HG03439 (cell line): Measurements from ENCODE around the gene MAST1.
"Not testable (repeated sequence)": the region's sequence is repeated elsewhere in the genome, so short reads cannot be mapped to it uniquely, and the experiment has no call there.

Experiments used
- ATAC-seq: cut with Tn5 transposase; IDR thresholded peaks from one replicate; pipeline ENCODE4 v1.9.1; 2021; ENCODE audit warnings: mild to moderate bottlenecking, moderate library complexity; ENCODE audit not compliant: unreplicated experiment

The MAST1 gene

GRCh38 chr19:12888006-12888603 is 49.8 kb downstream of the MAST1 start:
- ATAC-seq = no peak

DNA sequence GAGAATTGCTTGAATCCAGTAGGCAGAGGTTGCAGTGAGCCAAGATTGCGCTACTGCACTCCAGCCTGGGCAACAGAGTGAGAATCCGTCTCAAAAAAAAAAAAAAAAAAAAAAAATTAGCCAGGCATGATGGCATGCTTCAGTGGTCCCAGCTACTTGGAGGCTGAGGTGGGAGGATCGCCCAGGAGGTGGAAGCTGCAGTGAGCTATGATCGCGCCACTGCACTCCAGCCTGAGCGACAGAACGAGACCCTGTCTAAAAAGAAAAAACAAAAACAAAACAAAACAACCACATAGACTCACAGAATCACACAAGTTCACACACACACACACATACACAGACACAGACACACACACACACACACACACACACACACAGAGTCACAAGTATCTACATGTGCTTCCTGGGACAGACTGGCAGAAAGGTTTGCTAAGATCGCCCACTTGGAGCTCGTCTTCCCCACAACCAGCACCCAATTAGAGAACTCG is 52.0 kb downstream of the MAST1 start:
- ATAC-seq = not testable (repeated sequence)

DNA sequence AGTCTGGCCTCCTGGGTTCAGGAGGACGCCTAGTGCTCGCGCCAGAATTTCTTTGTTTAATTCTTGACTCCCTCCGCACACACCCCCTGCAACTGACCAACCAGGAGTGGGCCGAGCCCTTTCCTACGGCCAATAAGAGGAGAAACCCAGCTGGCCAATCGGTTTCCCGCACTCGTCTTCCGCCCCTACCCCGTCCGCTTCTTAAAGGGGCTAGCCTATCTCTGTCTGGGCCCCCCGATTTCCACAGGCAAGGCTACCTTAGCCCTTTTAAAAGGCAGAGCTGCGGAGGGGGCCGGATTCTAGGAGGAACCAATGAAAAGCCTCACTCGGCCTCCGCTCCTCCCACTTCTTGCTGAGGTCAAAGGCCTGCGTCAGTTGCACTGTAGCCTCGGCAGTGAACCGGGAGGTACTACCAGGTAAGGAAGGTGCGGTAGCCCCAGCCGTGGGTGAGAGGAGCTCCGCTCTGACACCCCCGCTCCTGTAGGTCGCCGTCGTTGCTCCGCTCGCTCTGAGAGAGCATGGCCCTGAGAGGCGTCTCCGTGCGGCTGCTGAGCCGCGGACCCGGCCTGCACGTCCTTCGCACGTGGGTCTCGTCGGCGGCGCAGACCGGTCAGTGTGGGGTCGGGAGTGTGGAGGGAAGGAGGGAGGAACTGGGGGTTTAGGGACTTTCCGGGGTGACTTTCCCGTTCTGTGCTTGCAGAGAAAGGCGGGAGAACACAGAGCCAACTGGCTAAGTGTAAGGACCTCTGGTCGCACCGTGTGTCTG is 52.7 kb downstream of the MAST1 start, which contains the start of gene GCDH:
TSS of gene GCDH (plus strand) at position 374 of the 766 bp plus-strand sequence. CDS start at position 519, 145 bp downstream.
- ATAC-seq = peak; percentile 87

GRCh38 chr19:12891553-12892021 is 53.3 kb downstream of the MAST1 start:
- ATAC-seq = no peak

GRCh38 chr19:12893582-12893981 is 55.3 kb downstream of the MAST1 start:
- no peak for ATAC-seq

GRCh38 chr19:12896460-12896859 is 58.1 kb downstream of the MAST1 start:
- no peak for ATAC-seq

- peak; percentile 76 for ATAC-seq
Observed at GRCh38 chr19:12899891-12900518, 61.7 kb downstream of the MAST1 start.

GRCh38 chr19:12907166-12907565 is 68.9 kb downstream of the MAST1 start:
- ATAC-seq = no peak

DNA sequence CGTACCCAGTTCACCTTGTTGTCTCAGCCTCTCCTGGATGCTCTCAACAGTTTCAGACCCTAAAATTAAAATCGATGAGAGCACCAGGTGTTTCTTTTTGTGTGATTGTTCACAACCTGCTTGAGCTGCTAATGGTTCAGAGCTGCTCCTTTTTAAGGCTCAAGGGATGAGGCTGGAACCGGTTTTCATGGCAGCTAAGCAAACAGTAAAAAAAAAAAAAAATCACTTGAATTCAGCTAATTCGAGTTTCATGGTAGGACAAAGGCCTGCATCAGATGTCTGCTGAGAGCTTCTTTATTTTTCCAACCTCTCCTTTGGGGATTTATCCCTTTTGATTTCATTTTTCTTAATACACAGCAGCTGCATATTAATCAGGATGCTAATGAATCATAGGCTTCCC is 74.3 kb downstream of the MAST1 start:
- ATAC-seq = no peak

- ATAC-seq = no peak
Observed at GRCh38 chr19:12913011-12913561, 74.8 kb downstream of the MAST1 start.

- no peak for ATAC-seq
Observed at GRCh38 chr19:12913851-12914690, 75.8 kb downstream of the MAST1 start.

DNA sequence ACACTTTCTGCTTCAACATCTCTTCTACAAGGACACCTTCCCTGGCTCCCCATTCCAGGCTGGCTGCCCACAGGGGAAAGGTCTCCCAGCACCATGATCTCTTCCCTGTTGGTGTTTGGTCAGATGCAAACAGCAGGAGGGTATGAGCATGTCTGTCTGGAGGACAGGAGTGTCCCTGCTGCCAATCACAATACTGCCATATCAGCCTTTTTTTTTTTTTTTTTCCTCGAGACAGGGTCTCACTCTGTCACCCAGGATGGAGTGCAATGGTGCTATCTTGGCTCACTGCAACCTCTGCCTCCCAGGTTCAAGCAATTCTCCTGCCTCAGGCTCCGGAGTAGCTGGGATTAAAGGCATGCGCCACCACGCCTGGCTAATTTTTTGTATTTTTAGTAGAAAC is 77.5 kb downstream of the MAST1 start:
- not testable (repeated sequence) for ATAC-seq

- no peak for ATAC-seq
Observed at GRCh38 chr19:12918253-12918652, 79.9 kb downstream of the MAST1 start.

DNA sequence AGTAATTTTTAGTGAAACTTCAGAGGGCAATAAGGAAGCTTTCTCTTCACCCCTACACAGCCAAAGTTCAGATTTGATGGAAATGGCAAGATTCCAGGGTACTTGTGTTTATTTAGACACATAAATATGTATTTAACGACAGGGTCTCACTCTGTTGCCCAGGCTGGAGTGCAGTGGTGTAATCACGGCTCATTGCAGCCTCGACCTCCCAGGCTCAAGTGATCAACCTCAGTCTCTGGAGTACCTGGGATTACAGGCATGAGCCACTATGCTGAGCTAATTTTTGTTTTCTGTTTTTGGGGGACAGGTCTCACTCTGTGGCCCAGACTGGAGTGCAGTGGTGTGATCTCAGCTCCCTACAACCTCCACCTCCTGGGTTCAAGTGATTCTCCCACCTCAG is 82.7 kb downstream of the MAST1 start:
- no peak for ATAC-seq

DNA sequence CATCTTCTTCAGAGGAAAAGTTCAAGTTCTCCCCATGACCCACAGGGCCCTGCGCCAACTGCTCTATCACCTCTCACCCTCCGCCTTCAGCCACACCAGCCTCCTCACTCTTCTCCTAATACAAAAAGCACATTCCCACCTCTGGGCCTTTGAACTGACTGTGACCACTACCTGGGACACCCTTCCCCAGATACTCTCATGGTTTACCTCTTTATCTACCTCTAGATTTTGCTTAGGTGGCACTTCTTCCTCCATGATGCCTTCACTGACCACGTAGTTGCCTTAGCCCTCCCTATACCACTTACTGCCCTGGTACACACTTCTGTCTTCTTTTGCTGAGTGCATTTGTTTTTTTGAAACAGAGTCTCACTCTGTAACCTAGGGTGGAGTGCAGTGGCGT is 84.6 kb downstream of the MAST1 start:
- ATAC-seq = no peak
